Raji (cell line): ENCODE results near the gene ICA1.

Experiments
- POLR2A ChIP-seq: IDR thresholded peaks from 2 replicates; pipeline ENCODE4 v1.6.1; 2011; ENCODE audit warnings: low read depth, low read length, control low read depth; ENCODE audit not compliant: insufficient read depth

Gene ICA1

DNA sequence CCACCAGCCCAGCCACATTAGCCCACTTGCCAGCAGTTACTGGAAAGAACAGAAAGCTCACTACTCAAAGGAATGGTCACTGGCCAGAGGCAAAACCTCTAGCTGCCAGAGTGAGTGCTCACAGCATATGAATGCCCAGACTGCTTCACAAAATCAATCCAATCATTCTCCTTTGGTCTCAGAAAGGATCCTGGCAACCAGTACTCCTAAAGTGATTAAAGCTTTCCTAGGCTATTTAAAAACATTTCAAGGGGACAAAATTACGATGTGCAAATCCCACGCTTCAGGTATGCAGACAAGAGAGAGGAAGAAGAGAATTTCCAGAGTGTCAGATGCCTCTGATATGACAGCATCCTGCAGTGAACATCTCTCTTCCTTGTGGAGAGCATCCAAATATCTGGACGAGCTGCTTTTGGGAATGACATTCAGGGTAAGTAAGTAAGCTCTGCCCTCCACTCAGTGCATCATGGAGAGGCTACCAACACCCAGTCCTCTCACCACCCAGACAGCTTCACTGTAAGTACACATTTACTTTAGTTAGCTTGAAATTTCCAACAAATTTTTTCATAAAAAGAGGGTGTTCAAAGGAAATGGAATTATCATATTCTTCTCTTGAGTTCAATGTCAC is 25.1 kb downstream of the ICA1 start:
- TF ChIP-seq POLR2A: no peak

DNA sequence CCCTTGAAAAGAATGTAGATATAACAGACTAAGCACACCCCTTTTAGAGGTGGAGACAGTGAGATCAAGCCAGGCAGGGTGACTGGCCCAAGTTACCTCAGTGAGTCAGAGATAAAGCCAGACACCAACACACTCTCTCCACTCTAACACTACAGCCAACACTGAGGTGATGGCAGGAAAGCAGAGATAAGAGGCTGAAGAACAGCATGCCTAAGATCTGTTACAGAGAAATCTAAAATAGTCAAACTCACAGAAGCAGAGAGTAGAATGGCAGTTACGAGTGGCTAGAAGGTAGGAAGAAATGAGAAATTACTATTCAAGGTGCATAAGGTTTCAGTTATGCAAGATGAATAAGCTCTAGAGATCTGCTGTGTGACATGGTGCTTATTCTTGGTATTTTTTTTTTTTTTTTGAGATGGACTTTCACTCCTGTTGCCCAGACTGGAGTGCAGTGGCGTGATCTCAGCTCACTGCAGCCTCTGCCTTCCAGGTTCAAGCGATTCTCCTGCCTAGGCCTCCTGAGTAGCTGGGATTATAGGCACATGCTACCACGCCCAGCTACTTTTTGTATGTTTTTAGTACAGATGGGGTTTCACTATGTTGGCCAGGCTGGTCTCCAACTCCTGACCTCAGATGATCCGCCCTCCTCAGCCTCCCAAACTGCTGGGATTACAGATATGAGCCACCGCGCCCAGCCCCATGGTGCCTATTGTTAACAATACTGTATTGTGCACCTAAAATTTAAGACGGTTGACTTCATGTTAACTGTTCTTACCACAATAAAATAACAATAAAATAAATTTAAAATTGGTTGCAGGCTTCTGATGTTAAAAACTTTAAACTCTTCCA is 28.7 kb downstream of the ICA1 start:
- no peak for TF ChIP-seq POLR2A

DNA sequence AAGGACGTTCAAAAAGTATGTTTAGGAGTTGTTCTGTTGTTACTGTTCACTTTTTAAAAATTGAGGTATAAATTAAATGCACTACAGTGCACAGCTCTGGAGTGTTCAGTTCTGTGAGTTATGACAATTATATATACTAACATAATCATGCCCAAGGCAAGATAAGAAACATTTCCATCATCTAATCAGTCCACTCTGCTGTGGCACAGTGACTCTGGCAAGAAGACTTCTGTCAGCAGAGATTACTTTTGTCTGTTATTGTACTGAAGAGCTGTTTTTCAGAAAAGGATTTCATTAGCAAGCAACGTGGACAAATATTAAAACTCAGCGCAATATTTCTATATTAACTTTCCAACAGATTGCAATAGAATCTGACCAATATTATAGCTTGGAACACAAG is 32.0 kb downstream of the ICA1 start:
- TF ChIP-seq POLR2A: no peak

DNA sequence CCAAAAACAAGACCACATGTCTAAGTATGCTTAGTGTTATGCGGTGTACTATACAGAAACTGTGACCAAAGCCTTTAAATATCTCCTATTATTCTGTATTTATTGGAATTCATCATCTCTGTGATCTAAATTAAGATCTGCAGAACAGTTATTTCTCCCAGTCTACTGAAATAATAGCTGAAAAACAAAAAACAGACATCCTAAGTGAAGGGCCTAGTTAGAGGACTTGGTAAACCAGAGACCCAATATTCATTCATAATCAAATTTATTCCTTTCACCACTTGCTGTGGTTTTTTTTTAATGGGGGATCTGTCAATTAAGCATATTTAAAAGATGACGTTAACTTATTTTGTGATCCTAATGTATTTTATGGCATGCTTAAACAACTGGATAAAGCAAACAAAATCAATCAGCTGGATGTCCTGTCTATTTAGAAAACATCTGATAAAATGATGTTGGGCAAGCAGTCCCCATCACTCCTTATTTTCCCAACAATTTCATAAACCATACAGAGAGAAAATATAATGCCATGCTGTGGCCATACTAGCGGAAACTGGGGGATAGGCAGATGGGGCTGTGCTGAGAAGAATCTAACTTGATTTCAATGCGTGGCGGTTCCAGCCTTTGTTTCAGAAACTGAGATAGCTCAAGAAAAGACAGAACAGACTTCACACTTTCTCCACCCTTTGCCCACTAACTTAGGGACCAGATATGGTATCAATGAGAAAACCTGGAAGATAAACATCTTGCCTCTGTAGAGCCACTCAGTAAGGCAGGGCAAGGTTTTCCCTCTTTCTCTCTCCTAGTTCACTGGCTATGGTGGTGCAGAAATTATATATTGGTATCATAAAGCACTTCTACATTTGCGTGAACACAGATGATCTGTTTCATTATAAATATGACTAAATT is 32.9 kb downstream of the ICA1 start:
- TF ChIP-seq POLR2A: no peak

DNA sequence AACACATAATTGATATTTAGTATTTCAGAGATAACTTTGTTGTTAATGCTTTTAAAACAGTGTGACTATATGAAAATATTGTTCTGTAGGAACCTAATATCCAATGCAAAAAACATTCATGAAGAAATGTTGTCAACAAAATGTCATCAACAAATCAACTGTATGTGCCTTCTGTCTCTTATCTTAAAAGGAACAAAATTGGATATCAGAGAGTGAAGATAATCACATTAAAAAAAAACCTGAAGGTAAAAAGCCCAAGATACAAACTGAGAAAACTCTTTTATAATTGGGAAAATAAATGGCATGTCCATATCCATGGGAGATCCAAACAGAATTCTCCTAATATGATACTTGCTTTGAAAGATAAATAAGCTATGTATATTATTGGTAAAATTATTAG is 33.9 kb downstream of the ICA1 start:
- TF ChIP-seq POLR2A: no peak

DNA sequence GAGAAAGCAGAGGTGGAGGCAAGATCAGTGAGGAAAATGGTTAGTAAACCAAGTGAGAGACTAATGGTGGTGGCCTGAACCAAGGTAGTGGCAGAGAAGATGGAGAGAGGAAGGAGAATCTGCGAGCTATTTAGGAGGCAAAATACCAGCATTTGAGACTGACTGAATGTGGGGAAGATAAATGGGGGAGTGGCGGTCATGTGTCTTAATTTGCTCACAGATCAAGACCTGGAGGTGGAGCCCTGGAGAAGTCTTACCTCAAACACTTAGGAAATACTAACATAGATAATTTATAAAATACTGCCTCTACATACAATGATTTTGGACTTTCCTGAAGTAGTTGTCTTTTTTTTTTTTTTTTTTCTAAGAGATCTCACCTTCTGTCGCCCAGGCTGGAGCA is 34.7 kb downstream of the ICA1 start:
- no peak for TF ChIP-seq POLR2A

DNA sequence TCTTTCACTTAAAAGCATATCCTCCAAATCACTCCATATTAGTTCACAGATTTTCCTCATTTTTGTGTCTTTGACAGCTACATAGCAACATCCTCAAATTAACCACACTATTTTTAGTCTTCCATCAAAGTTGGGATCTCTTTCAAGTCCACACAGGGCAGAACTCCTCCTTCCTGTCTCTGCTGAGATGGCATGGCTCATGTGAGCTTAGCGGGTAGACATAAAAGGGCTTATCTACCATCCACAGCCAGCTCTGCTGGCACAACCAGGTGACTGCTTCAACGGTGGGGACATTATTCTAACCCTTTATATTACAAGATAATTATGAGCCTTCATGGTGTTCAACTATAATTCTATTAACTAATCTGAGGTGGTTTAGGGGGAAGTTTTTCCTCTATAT is 35.5 kb downstream of the ICA1 start:
- no peak for TF ChIP-seq POLR2A

DNA sequence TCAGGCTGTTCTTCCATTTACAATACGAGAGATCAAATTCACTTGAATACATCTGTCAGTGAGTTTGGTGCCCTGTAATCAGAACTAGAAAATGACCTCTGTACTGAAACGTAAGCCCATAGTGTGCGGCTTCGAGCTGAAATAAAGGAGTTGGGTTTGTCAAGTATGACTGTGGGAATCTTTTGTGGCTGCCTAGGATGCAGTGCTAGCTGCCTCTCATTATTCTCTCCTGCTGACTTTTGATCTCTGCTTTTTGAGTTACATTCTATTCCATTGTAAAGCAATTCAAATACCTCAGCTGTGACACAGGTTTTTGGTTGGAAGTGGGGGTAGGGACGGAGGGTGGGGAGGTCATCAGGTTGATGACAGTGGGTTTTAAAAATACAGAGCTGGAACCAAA is 40.4 kb downstream of the ICA1 start:
- no peak for TF ChIP-seq POLR2A

DNA sequence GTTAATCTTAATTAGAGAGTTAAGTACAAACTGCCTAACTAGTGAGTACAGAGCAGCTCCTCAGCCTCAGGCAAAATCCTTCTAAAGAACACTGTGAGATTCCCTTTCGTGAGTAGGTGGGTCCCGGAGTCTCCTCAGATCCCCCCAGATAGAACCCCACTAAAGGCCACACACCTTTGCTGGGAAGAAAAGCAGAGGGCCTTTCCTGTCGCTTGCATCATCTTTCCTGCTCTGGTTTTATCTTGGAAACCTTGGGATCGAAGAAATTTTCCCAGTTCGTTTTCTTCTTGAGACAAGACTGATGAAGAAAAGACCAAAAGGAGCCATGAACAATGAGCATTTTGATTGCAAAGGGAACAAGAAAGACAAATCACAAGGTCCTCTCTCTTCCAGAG is 40.9 kb downstream of the ICA1 start:
- TF ChIP-seq POLR2A: no peak

DNA sequence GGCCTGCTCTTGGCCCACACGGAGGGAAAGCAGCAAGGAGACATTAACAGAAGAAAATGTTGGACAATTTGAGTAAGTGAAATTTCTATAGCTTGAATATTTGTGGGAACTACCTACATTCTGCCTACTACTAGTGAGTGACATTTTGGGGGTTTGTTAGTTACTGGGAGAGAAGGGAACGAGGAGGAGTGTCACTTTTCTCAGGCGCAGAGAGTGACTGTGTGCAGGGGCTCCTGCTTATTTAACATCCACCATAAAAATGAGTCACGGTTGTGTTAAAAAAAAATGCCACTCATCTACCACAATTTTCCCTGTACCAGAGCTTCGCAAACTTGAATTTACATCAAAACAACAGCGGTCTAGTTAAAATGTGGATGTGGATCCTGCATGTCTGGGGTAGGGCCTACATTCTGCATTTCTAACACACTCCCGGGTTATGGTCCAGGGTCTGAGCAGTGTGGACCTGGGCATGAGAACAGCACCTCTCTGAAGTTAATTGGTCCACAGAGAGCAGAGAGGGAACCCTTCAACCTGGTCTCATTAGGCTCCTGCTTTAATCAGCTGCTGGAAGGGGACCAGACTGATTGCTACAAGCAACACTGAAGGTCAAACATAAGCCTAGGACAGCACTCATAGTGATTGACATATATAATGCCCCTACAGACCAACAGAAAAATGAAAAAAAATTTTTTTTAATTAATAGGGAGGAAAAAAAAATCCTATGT is 41.4 kb downstream of the ICA1 start:
- TF ChIP-seq POLR2A: no peak

DNA sequence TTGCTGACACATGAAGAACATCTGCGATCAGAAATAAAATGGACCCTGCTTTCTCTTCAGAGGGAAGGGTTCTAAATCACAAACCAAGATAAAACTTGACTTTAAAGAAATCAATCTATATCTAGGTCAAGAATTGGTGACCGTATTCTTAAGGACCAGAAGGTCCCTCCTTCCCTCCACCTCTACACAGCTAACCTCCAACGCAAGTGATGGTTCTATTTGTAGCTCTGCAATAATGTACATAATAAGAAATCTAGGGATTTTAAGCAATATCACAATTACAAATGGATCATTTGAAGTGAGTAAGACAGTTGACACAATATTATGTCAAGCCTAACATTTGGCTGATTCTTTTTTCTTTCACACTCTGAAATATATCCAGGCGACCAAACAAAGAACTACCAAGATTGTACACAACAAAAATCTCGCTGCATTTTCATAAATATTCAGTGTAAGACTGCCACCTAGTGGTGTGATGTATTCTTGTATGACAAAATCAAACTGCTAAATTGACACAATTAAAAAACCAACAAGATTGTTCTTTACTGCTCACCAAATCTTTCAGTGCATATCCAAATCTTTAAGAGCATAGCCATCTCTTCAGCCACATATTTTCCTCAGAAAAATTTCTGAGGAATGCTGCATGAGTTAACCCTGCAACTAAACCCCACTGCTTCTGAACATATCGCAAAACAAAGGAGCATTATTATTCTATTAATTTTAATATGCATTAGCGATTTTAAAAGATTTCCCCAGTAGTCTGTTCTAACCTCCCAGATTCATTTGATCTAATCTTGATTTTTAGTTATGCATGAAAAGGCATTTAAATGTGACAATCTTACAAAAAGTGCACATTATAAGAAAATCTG is 44.5 kb downstream of the ICA1 start:
- TF ChIP-seq POLR2A: no peak

DNA sequence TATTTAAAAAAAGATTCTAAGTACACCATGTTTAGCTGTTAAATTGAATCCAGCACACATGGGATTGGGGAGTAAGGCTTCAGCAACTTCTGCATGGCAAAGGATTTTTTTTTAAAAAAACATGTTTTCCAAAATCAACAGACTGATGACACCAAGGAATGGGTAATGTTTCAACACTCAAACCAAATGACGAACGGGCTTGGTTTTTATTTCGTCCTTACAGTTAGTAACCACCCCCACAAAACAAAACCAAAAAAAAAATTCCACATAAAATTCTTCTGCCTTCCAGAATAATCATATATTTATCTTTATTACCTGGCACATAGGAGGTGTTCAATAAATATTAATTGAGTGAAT is 45.7 kb downstream of the ICA1 start:
- no peak for TF ChIP-seq POLR2A

DNA sequence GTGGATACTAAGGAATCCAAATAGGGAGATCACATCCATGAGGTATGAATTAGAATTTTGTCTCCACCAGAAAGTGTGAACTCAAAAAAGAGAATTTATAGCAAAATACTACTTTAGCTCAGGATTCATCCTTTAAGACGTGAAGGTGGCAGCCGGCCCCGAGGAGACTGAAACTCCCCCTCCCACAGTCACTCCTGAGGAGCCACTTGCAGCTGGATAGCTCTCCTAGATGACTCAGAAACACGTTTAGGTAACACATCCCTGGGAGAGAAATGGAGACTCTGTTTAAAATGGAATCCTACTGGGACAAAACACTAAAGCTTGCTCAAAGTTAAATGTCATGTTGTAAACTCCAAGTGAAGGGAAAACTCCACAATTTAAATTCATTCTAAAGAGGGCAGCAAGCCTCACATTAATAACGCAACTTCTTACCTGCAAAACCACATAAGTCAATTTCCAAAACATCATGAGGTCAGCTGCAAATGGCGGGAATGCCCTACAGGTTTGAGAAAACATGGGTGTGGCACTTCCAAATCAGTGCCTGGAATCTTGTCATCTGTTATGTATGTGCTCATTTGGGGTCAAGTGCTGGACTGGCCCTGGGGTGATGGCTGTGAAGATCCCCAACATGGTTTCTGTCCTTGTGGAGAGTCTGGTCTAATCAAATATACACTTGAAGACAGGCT is 46.2 kb downstream of the ICA1 start:
- no peak for TF ChIP-seq POLR2A

DNA sequence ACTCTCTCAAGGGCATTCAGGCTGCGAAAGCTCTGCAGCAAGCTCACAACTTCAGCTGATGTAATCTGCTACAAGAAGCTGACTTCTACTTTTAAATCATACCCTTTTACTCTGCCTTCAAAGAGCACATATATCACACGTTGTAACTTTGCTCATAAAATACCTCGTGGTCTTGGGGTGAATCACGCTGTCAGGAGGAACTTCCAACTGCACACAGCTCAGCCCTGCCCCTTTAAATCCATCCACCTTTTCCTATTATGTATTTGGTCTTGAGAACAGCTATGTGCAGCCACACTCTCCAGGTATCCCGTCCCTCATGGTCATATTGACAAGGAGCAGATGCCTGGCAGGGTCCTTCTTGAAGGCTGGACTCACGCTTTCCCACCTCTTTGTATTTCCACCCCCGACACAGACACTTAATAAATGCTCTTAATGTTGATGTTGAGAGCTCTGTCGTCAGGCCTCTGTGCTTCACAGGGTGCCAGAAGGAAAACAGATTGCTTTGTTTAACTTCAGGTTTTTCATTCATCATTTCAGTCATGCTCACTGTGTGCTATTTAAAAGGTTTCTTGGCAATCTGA is 47.6 kb downstream of the ICA1 start:
- TF ChIP-seq POLR2A: no peak

DNA sequence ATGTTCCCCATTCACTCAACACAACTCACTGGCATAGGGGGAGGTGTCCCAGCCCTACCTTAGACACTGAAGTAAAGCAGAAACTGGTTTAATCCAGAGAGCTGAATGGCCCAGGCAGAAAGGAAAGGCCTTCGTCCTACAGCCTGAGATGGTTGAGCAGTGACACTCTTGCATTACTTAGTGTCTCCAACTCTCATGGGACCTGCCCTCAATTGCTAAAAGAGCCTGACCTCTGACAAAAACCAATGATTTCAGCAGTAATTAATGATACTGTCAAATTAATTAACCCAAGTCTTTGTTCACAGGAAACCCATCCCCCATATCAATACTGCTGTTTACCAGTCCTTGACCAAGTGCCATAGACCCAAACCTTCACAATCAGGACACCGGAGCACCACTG is 48.6 kb downstream of the ICA1 start:
- TF ChIP-seq POLR2A: no peak
